GM19452 (cell line): Measurements from ENCODE around the gene PDLIM7.
"Not testable (repeated sequence)": the region's sequence is repeated elsewhere in the genome, so short reads cannot be mapped to it uniquely, and the experiment has no call there.

Source experiments
- ATAC-seq: cut with Tn5 transposase; IDR thresholded peaks from one replicate; pipeline ENCODE4 v1.9.1; 2021; ENCODE audit not compliant: unreplicated experiment

The PDLIM7 gene, protein sequence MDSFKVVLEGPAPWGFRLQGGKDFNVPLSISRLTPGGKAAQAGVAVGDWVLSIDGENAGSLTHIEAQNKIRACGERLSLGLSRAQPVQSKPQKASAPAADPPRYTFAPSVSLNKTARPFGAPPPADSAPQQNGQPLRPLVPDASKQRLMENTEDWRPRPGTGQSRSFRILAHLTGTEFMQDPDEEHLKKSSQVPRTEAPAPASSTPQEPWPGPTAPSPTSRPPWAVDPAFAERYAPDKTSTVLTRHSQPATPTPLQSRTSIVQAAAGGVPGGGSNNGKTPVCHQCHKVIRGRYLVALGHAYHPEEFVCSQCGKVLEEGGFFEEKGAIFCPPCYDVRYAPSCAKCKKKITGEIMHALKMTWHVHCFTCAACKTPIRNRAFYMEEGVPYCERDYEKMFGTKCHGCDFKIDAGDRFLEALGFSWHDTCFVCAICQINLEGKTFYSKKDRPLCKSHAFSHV

DNA sequence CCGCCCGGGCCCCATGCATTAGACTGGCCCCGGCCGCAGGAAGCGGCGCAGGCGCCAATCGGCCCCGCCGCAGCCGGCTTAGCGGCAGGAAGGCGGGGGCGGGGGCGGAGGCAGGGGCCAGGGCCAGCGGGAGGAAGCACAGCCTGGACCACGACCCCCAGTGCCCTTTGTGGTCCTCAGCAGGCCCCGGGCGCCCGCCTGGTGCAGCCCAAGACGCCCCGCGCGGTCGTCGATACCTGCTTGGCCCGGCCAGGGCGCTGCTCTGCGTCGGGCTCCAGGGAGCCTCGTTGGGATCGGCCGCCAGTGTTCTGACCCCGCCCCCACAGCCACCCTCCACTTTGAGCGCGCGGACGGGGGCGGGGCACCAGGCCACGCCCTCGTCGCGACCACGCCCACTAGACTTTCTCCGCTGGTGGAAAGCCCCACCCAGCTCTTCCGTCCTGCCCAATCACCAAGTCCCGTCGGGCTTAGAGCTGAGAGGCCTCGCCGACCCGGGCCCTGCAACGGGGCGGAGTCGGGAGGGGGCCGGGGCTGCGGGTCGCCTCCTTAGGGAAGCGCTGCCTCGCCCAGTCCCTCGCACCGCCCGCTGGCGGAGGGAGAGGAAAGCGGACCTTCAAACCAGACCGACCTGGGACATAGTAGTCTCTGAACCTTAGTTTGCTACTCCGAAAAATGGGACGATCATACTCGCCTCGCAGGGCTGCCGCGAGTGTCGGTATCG is at the start of gene PDLIM7:
PDLIM7 (minus strand) TSS at position 313 of the 721 bp plus-strand sequence. CDS start 1,092 bp downstream, outside the sequence.
- peak; percentile 68 for ATAC-seq

DNA sequence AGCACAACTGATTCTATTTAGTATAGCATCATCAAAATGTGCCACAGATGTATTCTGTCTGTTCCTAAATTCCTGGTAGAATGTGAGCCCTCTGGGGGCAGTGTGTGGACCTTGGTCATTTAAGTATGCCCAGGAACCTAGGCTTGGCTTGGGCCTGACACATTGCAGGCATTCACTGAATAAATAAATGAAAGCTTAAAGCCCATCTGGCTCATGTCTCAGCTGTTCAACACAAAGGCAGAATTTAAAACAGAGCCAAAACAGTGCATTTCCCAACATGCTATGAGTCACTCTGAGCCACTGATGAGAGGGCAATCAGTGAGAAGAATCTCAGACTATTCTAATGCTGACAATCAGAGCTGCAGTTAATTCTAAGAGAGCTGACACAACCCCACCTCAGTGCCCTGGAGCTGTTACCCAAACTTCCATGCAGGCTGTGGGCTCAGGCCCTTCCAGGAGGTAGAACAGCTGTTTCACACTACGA is 48.9 kb upstream of the PDLIM7 start:
- ATAC-seq, result no peak

DNA sequence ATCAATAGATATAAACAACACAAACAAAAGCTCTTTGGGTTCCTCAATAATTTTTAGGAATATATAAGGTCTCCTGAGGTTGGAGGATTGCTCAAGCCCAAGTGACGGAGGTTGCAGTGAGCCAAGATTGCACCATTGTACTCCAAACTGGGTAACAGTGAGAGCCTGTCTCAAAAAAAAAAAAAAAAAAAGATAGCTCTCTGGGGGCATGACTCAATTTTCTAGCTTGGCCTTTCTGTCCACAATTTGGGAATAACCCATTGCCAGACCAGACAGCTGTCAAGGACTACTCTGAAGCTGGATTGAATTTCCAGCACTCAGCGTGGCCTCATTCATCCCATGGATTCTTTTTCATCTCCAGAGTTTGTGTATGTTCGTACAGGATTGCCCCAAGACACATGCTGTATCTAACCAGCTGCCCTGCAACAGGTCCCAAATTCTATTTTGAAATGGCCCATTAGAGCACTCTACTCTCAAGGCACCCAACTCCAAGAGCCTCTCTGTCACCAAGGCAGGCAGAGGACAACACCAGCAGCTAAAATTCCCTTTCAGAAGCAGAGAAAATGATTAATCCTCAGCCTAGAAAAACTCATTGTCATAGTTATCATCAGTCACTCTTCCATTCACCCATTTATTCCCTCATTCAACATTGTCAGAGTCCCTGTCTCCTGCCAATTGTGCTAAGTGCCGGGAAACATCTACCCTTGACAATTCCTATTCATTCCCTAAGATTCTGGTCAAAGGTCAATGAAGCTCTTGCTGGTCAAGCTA is 48.3 kb upstream of the PDLIM7 start:
- no peak for ATAC-seq

DNA sequence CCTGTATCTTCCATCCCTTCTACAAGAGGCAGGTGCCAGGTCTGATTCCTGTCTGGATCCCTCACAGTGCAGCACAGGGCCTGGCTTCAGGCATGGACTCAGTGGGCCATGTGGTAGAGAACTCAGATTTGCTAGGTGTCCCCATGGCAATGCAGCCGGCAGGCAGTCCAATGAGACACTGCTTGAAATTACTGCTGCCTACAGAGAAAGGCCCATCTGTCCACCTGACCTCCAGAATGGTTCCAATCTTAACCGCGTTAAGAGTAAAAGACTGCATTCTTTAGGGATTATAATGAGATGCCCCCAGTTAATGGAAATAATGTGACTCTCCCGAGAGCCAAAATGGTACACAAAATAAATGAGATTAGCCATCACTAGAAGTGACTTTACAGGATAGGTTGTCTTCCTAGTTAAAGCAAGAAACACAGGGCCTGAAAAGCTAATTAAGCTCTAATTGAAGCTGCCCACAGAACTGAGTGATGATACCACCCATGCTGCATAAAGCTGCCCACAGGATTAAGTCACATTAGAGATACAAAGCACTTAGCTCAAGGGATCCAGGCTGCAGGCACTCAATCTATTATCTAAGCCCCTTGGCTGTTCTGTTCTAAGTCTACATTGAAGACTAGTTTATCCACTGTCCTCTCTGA is 45.5 kb upstream of the PDLIM7 start:
- no peak for ATAC-seq

DNA sequence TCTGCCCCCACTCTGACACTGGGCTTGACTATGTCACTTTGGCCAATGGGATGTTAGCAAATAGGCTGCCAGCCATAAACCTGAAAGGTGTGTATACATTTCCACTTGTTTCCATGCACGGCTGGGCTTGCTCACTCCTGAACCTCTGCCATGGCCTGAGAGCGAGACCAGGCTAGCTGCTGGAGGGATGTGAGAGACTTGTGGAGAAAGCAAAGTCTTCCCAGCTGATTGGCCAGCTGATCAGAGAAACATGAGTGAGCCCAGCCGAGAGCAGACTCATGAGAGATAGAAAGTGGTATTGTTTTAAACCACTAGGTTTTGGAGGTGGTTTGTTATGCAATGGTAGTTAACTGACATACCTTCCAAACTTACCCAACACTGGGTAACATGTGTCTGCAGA is 43.0 kb upstream of the PDLIM7 start:
- no peak for ATAC-seq

DNA sequence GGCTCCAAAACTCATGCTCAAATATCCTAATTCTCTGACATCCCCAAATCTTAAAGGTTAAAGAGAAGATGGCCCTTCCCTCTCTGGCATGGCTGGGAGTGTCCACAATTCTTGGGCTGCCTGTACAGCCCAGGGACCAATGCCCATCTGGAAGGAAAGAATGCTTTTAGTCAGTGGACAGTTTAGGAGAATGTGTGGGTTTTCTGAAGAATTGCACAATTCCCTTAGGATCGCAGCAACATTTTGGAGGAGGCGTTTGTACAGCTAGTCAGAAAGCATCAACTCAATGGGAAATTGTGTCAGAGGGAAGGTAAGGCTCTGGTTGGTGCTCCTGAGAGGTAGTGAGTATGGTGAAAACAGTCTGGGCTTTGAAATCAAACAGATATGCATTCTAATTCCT is 42.0 kb upstream of the PDLIM7 start:
- ATAC-seq, result no peak

DNA sequence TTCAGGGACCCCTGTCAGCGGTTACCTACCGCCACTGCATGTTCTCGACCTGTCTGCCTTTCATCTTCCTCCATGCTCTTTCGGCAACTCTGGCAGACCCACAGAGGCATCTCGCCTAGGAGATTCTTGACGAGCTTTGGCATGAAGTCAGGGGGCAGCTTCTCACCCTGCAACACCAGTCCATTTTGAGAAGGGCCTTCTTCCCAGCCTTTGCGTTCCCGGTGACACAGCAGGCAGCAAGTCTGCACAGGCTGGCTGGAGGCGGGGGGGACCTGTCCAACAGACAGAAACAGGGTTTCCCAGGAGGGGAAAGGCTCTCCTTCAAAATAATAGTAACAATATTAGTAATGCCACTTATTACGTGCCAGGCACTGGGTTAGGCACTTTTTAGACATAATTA is 41.5 kb upstream of the PDLIM7 start:
- ATAC-seq, result no peak

DNA sequence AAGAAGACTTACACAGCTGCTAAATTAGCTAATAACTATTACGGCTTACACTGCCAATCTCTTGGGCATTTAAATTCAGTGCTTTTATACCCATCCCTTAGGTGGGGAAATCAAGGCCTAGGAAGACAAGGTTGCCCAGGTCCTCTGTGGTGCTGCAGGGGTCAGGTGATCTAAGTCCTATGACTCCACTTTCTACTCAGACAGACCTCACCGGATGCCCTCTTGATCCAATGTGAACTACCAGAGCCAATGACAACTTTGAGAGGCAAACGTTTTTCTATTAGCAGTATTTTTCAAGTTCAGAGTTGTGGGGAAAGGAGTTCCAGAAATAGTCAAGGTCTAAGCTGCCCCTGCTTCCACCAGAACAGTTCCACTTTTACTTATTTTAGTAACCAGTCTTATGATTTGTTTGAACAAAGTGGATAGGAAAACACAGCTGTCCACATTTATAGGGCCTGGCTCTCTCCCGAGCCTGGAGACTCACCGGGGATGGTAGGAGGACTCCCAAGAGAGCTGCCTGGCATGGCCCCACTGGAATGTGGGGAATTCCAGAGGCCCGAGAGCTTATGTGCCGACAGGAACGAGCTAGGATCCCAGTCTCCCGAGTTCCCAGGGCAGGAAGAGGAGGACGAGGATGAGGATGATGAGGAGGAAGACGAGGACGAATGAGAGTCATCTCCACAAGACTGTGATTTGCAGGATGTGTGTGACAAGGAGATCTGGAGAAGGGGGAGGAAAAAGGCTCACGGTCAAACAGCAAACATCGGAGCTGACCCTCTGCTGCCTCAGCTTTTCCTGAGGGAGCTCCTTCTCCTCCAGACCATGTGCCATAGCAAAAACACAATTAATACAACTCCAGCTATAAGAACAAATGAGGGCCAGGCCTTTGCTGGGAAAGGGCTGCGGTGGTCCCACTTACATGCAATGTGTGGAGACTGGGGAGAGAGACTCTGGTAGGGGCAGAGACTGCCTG is 40.3 kb upstream of the PDLIM7 start:
- ATAC-seq, result no peak

DNA sequence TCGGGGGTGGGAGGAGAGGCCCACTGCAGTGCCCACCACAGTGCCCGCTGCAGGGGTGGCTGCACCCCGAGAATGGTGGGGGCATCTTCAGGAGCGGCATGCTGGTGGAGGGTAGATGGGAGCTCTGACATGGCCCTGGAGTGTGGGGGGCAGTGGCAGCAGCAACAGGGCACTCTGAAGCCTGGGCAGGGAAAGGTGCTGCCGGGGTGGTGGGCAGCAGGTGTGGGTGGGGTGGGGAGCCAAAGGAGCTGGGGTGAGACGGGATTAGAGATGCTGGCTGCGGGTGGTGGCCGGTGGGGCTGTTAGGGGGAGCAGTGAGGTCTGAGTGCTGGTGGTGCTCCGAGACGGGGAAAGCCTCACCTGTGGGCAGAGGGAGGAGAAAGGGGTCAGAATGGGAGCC is 39.0 kb upstream of the PDLIM7 start:
- ATAC-seq, result no peak

DNA sequence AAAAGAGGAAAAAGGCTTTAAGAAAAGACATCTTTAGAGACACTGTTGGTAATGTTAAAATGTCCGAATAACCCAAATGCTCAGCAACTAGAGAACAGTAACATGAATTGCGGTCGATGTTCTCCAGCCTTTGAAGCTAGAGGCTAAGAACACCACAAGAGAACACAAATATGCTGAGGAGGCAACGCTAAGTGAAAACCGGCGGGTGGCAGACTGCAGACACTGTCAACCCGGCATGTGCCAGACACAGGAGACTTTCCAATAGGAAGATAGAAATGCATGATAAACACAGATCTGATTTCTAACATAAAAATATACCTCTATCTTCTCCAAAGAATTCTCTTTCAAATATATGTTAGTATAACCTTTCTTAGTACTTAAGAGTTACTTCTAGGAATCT is 37.7 kb upstream of the PDLIM7 start:
- no peak for ATAC-seq

DNA sequence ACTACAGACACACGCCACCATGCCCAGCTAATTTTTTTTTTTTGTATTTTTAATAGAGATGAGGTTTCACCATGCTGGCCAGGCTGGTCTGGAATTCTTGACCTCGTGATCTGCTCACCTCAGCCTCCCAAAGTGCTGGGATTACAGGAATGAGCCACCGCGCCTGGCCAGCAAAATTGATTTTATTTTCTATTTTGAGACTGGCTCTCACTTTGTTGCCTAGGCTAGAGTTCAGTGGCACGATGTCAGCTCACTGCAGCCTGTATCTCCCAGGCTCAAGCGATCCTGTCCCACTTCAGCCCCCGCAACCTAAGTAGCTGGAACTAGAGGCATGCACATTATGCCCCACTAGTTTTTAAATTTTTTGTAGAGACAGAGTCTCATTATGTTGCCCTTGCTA is 37.0 kb upstream of the PDLIM7 start:
- not testable (repeated sequence) for ATAC-seq

DNA sequence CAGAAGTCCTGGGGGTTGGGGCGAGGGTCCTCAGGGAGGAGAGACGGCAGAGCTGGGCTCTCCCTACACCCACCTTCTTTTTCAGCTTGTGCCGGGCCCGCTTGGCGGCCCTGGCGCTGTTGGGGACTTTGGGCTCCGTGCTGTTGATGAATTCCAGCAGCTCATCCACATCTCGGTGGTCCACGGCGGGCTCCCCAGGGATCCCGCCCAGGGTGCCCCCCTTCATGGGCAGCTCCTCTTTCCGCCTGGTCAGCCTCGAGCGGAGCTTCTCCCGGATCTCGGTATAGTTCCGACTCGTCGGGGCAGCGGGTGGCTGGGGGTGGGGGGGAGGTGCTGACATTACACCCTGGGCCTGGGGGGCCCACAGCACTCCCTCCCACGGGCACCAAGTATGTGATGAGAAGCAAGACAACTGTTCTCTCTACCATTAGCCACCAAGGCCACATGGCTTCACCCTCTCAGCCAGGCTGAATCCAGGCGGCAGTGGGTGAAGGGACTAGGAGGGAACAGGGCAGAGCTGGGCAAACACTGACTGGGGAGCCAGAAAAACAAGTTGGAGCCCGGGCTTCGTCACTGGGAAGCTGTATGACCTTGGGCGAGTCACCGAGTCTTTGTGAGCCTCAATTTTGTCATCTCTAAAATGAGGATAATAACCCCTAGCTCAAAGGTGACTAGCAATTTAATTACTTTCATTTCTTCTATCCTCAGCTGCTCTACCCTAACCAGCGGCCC is 34.0 kb upstream of the PDLIM7 start:
- ATAC-seq, result no peak

DNA sequence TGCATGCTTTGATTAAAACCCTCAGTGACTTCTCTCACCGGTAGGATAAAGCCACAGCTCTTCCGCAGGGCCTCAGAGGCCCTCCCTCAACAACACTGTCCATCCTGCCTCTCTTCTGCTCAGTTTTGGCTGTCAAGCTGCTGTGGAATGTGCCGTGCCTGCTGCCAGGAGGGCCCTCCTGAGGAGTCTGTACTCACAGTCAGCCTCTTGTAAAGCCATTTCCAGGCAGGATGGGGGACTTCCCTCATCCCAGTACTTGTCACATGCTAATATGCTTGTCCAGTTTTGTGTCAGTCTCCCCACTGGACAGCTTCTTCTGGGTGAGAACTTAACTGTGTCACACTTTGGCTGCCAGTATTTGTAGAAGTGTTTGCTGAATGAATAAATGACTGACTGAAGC is 33.2 kb upstream of the PDLIM7 start:
- no peak for ATAC-seq

DNA sequence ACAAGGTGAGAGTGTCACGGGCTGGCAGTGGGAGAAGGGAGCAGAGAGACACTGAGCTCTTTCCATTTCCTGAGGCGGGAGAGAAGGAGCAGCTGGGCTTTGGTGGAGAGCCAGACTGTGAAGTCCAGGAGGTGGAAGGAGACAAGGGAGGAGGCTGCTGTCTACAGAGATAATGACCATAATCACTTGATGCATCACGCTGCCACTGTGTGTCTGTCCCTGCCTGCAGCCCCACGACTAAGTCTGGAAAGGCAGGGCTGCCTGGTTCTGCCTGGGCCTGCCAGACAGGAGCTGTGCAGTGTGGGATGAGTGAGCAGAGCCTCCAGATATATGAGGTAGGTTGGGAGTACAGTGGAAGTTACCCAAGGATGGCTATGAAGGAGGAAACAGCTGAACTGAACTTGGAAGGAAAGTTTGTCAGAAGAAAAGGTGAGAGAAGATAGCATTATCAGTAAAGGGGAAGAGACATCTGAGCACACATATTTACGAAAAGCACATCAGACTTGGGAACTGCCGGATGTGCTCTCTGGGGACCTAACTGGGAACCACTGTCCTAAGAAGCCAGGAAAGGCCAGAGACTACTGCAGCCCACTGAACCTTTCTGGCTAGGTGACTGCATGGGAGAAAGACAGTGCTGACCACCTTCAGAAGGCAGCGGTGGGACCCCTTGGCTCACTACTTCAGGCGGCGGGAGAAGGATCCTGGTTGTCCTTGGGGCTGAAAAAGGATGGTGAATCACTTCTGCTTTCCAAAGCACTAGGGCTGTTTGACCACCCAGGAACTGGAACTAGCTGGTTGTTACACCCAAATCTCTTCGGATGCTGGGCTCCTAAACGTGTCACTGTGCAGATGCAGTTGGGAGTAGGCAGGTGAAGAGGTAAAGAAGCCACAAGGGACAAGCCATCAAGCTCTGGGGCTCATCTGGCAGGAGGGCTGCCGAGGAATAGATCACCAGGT is 32.1 kb upstream of the PDLIM7 start:
- ATAC-seq, result no peak

DNA sequence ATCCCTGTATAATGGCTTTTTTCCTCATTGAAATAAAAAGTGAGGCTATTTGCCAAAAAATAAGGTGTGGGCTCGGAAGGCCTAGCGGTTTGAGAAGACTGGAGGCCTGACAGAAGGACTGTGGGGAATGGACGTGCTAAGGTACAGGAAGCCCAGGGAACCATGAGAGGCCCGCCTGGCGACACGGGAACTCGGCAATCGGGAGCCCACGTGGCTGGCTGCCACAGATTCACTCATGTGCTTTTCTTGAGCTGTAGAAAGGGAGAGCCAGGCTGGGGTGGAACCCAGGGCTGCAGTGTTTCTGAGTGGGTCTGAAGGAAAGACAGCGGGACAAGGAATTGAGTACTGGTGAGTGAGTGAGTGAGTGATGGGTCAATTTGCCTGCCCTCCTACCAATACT is 31.2 kb upstream of the PDLIM7 start:
- ATAC-seq, result no peak

DNA sequence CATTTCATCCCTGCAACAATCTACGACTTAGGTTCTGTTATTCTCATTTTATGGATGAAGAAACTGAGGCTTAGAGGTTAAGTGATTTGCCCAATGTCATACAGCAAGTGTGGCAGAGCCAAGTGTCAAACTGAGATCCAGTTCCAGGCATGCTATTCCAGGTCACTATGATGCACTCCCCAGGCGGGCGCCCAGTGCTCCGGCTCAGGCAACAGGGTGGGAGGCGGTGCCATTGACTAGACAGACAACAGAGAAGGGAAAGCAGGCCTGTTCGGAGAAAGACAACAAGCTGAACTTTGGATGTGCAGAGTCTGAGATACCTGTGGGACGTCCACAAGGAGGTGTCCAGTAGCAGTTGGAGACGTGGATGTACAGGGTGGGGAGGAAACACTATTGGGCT is 30.2 kb upstream of the PDLIM7 start:
- no peak for ATAC-seq

DNA sequence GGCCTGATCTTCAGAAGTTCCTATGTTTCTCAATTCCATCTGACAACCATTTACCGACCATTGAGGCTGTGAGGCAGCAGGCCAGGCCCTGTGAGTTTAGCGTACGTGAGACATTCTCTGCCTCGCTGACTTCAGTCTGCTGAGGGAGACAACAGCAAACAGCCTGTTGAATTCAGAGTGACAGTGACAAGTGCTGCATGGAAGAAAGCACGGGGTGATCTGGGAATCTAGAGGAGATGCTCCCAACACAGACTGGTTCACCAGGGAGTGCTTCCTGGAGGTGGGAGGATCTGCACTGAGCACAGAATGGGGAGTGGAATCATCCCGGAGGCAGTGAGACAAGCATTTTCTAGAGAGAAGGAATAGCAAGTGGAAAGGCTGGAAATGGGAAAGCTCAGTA is 29.4 kb upstream of the PDLIM7 start:
- no peak for ATAC-seq

DNA sequence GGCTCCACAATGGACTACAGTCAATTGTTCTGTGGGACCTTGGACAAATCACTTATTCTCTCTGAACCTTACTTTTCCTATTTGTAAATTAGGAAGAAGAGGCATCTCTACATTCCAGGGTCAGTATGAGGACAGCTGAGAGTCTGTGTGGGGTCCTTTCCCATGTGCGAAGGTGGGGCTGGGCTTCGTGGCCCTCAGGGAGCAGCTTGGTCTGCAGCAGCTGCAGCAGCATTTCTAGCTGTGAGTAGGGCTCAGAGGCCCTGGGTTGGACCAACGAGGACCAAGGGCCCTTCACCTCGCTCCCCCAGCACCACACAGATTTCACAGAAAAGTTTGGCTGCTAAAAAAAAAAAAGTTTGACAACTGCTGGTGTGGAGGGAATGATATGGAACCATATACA is 28.8 kb upstream of the PDLIM7 start:
- ATAC-seq, result no peak
